Testis (tissue), 2 donors: ENCODE measurements around the gene LRRN2.

Source experiments
- CTCF ChIP-seq, 3 experiments: fragments of 450-650 bp in 2 of 3; fragments of 200-600 bp in 1 of 3; sonication (generic) in 1 of 3; IDR thresholded peaks; one replicate each; pipeline ENCODE4 v1.5.1; 2016 to 2019; ENCODE audit warnings: antibody characterized with exemption in 3 of 3, mild to moderate bottlenecking in 2 of 3, moderate library complexity in 1 of 3
- POLR2A ChIP-seq: fragments of 450-650 bp; IDR thresholded peaks from one replicate; pipeline ENCODE4 v1.6.1; 2017; ENCODE audit warnings: antibody characterized with exemption, mild to moderate bottlenecking, moderate library complexity

GRCh38 chr1:204615881-204616280 is 69.7 kb downstream of the LRRN2 start:
- TF ChIP-seq CTCF (IDR thresholded peaks at IDR 0.05) (no peak), POLR2A (no peak)
